ENCODE measurements around the gene DNASE2.

Gene DNASE2

GRCh38 chr19:12884926-12885748, 3.9 kb upstream of the DNASE2 start:
- H3K27ac ChIP-seq, result peak overlapping the region; percentile 64
- TF ChIP-seq CTCF (conservative IDR thresholded peaks at IDR 0.05) (peak; percentile 92), ZFX (IDR thresholded peaks at IDR 0.05) (peak; percentile 49; the same call in 1 of the 2 replicates)

GRCh38 chr19:12884627-12884925, 3.3 kb upstream of the DNASE2 start:
- peak overlapping the region; percentile 64 for H3K27ac ChIP-seq
- no peak for TF ChIP-seq CTCF (conservative IDR thresholded peaks at IDR 0.05)
- TF ChIP-seq ZFX (IDR thresholded peaks at IDR 0.05), result no peak

- no peak for TF ChIP-seq ZFX (IDR thresholded peaks at IDR 0.05)
- peak overlapping the region; percentile 64; the same call in 1 of the 2 replicates for H3K27ac ChIP-seq
Observed at GRCh38 chr19:12884202-12884601, 3.0 kb upstream of the DNASE2 start.

- no peak overlapping the region for H3K27ac ChIP-seq
- no peak for TF ChIP-seq CTCF (conservative IDR thresholded peaks at IDR 0.05)
- no peak for TF ChIP-seq ZFX (IDR thresholded peaks at IDR 0.05)
Observed at GRCh38 chr19:12882589-12882988, 1.3 kb upstream of the DNASE2 start.

GRCh38 chr19:12880551-12881171, 588 bp downstream of the DNASE2 start:
- peak overlapping the region; percentile 85 for H3K27ac ChIP-seq
- TF ChIP-seq CTCF (conservative IDR thresholded peaks at IDR 0.05) (no peak), ZFX (IDR thresholded peaks at IDR 0.05) (0 out of 2 replicates have a peak, but pooled peaks have one; percentile 41)

GRCh38 chr19:12875086-12875485, 6.2 kb downstream of the DNASE2 start:
- H3K27ac ChIP-seq, result no peak overlapping the region
- TF ChIP-seq CTCF (conservative IDR thresholded peaks at IDR 0.05) (no peak), ZFX (IDR thresholded peaks at IDR 0.05) (no peak)

- TF ChIP-seq CTCF (conservative IDR thresholded peaks at IDR 0.05) (no peak), ZFX (IDR thresholded peaks at IDR 0.05) (no peak)
- H3K27ac ChIP-seq, result peak overlapping the region; percentile 40; the same call in 1 of the 2 replicates
Observed at GRCh38 chr19:12873891-12874745, 7.1 kb downstream of the DNASE2 start.
